GM23248 (cell line): Measurements from ENCODE around the gene KCNV2. TPM values are rescaled to one million over a fixed set of nuclear protein-coding genes. Genes with fewer than 3 reads are reported as not detected.

Source experiments
- DNase-seq: peaks from one replicate; pipeline ENCODE4 v3.0.0-alpha.2; 2015
- H2AFZ ChIP-seq: fragments of 200-600 bp; sonication (generic); 2 replicates; pipeline ENCODE4 v1.6.1; 2016; ENCODE audit warnings: antibody characterized with exemption
- H3F3A ChIP-seq: fragments of 200-600 bp; sonication (generic); 2 replicates; pipeline ENCODE4 v1.6.1; 2016; ENCODE audit warnings: mild to moderate bottlenecking, antibody characterized with exemption, mixed run types; ENCODE audit not compliant: insufficient read depth
- H3K27ac ChIP-seq: fragments of 200-600 bp; sonication (generic); 2 replicates; pipeline ENCODE4 v1.5.1; 2016; ENCODE audit warnings: mild to moderate bottlenecking
- H3K27me3 ChIP-seq: fragments of 200-600 bp; sonication (generic); replicated peaks from 2 replicates; pipeline ENCODE4 v1.6.1; 2016; ENCODE audit warnings: mild to moderate bottlenecking; ENCODE audit not compliant: insufficient read depth
- H3K36me3 ChIP-seq: fragments of 200-600 bp; sonication (generic); 2 replicates; pipeline ENCODE4 v1.6.1; 2016; ENCODE audit warnings: low read depth, mild to moderate bottlenecking
- H3K4me1 ChIP-seq: fragments of 200-600 bp; sonication (generic); 2 replicates; pipeline ENCODE4 v1.6.1; 2016; ENCODE audit warnings: mild to moderate bottlenecking; ENCODE audit not compliant: insufficient read depth
- H3K4me2 ChIP-seq: fragments of 200-600 bp; sonication (generic); one replicate; pipeline ENCODE4 v1.6.1; 2016; ENCODE audit warnings: mild to moderate bottlenecking; ENCODE audit not compliant: unreplicated experiment
- H3K4me3 ChIP-seq: fragments of 200-600 bp; sonication (generic); 2 replicates; pipeline ENCODE4 v1.5.1; 2016; ENCODE audit warnings: mild to moderate bottlenecking
- H3K79me2 ChIP-seq: fragments of 200-600 bp; sonication (generic); 2 replicates; pipeline ENCODE4 v1.6.1; 2016; ENCODE audit warnings: mild to moderate bottlenecking; ENCODE audit not compliant: insufficient read depth
- H3K9ac ChIP-seq: fragments of 200-600 bp; sonication (generic); 2 replicates; pipeline ENCODE4 v1.6.1; 2016; ENCODE audit warnings: mild to moderate bottlenecking
- H3K9me2 ChIP-seq: fragments of 200-600 bp; sonication (generic); 2 replicates; pipeline ENCODE4 v1.6.1; 2016; ENCODE audit warnings: mixed run types, mild to moderate bottlenecking, moderate library complexity; ENCODE audit not compliant: insufficient read depth
- H3K9me3 ChIP-seq: fragments of 200-600 bp; sonication (generic); one replicate; pipeline ENCODE4 v1.6.1; 2017; ENCODE audit warnings: low read depth
- H4K20me1 ChIP-seq: fragments of 200-600 bp; sonication (generic); 2 replicates; pipeline ENCODE4 v1.6.0; 2016; ENCODE audit not compliant: insufficient read depth
- EZH2 ChIP-seq: fragments of 200-600 bp; sonication (generic); IDR thresholded peaks from 2 replicates; pipeline ENCODE4 v1.6.1; 2018; ENCODE audit warnings: antibody characterized with exemption, mild to moderate bottlenecking; ENCODE audit not compliant: insufficient read depth, poor library complexity, severe bottlenecking
- EZH2phosphoT487 ChIP-seq: fragments of 200-600 bp; sonication (generic); IDR thresholded peaks from 2 replicates; pipeline ENCODE4 v1.6.1; 2018; ENCODE audit warnings: antibody characterized with exemption, moderate library complexity, mild to moderate bottlenecking, low read depth; ENCODE audit not compliant: insufficient read depth
- WGBS, 2 experiments: methylation state at CpG; one replicate each; pipeline ENCODE4 v1.1.6; 2015 to 2017; ENCODE audit warnings: low lambda C conversion rate in 2 of 2, low coverage in 1 of 2; ENCODE audit errors: missing lambda C conversion rate in 2 of 2; 5-methylcytosine and 5-hydroxymethylcytosine counted together
- in situ Hi-C: fragments of 300-500 bp; cut with MboI; formaldehyde crosslinking; loops from 2 replicates; pipeline ENCODE4 v1.15.0; 2020
- polyA plus RNA-seq: library from polyadenylated mRNA; unstranded; fragments of >200 nt; fragmentation: Nextera tagmentation; extraction: Ambion mirVana; gene quantifications from 2 replicates; pipeline ENCODE4 v1.2.1, GENCODE V29; 2016
- total RNA-seq: library from RNA; depleted of rRNA; stranded (reverse); fragments of >200 nt; shearing (Covaris generic); gene quantifications from 2 replicates; pipeline ENCODE4 v1.2.3, GENCODE V29; 2014

Gene KCNV2
- total and polyA plus RNA-seq, 2 experiments from 2014 or later = not detected

GRCh38 chr9:2720179-2720654, 2.9 kb downstream of the KCNV2 start:
- Histone ChIP-seq H3K27ac (no peak overlapping the region), H3K79me2 (no peaks in the 10 kb centered on the region), H3F3A (peaks cover 4% of the 10 kb centered on the region; the same call in 1 of the 2 replicates), H3K9me3 (no peaks in the 10 kb centered on the region), H4K20me1 (no peaks in the 10 kb centered on the region), H3K4me2 (no peak overlapping the region), H3K4me1 (0 out of 2 replicates have a peak, but pooled peaks cover 6% of the 10 kb centered on the region), H3K9me2 (no peaks in the 10 kb centered on the region), H3K27me3 (no peaks in the 10 kb centered on the region), H3K4me3 (no peak overlapping the region), H2AFZ (no peak overlapping the region), H3K36me3 (0 out of 2 replicates have a peak, but pooled peaks cover 2% of the 10 kb centered on the region), H3K9ac (no peak overlapping the region)
- WGBS, 2 experiments = 88 to 94% methylated on average over 1 of the region's 1 CpG
- in situ Hi-C loops = no loop called here
- TF ChIP-seq EZH2phosphoT487 (no peak), EZH2 (no peak)
- DNase-seq = no peak

DNA sequence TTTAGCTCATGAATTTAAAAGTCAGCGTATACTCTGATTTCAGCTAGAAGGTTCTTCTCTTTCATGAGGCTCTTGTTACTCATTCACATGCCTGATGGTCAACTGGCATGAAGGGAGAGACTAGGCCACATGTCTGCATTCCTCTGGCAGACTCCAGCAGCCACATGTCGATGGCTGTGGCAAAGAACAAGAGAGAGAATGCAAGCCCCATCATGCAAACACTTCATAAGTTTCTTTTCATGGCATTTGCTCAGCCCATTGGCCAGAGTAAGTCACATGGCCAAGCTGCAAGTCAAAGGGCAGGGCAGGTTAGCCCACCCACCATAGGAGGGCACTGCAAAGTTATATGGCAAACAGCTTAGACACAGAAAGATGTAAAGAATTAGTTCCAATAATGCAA, 5.4 kb downstream of the KCNV2 start:
- no peaks in the 10 kb centered on the region for H3K9me3 ChIP-seq
- no peaks in the 10 kb centered on the region for H3K9me2 ChIP-seq
- WGBS, 2 experiments = 48 to 49% methylated on average over 2 of the region's 2 CpGs
- H3K27ac ChIP-seq = no peak overlapping the region
- H3K4me2 ChIP-seq = no peak overlapping the region
- peak; percentile 68 for DNase-seq
- 0 out of 2 replicates have a peak, but pooled peaks cover 2% of the 10 kb centered on the region for H3K36me3 ChIP-seq
- no peaks in the 10 kb centered on the region for H4K20me1 ChIP-seq
- H3K9ac ChIP-seq = no peak overlapping the region
- H3K27me3 ChIP-seq = no peaks in the 10 kb centered on the region
- in situ Hi-C loops = no loop called here
- H3F3A ChIP-seq = peaks cover 16% of the 10 kb centered on the region
- TF ChIP-seq EZH2 = no peak
- TF ChIP-seq EZH2phosphoT487 = no peak
- H3K4me3 ChIP-seq = no peak overlapping the region
- no peak overlapping the region for H2AFZ ChIP-seq
- peaks cover 21% of the 10 kb centered on the region; the same call in 1 of the 2 replicates for H3K4me1 ChIP-seq
- H3K79me2 ChIP-seq = no peaks in the 10 kb centered on the region

GRCh38 chr9:2723376-2724065, 6.2 kb downstream of the KCNV2 start:
- Histone ChIP-seq H2AFZ (no peak overlapping the region), H3K79me2 (no peaks in the 10 kb centered on the region), H3K4me3 (no peak overlapping the region), H3K4me2 (no peak overlapping the region), H3K9me2 (no peaks in the 10 kb centered on the region), H4K20me1 (no peaks in the 10 kb centered on the region), H3K4me1 (peaks cover 28% of the 10 kb centered on the region), H3K9me3 (no peaks in the 10 kb centered on the region), H3F3A (peaks cover 20% of the 10 kb centered on the region), H3K9ac (no peak overlapping the region), H3K27me3 (no peaks in the 10 kb centered on the region), H3K36me3 (0 out of 2 replicates have a peak, but pooled peaks cover 2% of the 10 kb centered on the region), H3K27ac (no peak overlapping the region)
- no peak for TF ChIP-seq EZH2
- TF ChIP-seq EZH2phosphoT487 = no peak
- no peak for DNase-seq
- in situ Hi-C loops = no loop called here
- WGBS, 2 experiments = 59 to 71% methylated on average over 3 to 4 of the region's 4 CpGs

GRCh38 chr9:2725126-2725525, 7.8 kb downstream of the KCNV2 start:
- Histone ChIP-seq H3K27ac (no peak overlapping the region), H4K20me1 (no peaks in the 10 kb centered on the region), H3K79me2 (no peaks in the 10 kb centered on the region), H2AFZ (no peak overlapping the region), H3F3A (peaks cover 22% of the 10 kb centered on the region), H3K27me3 (no peaks in the 10 kb centered on the region), H3K9me2 (no peaks in the 10 kb centered on the region), H3K4me1 (peaks cover 38% of the 10 kb centered on the region), H3K9me3 (no peaks in the 10 kb centered on the region), H3K36me3 (no peaks in the 10 kb centered on the region), H3K4me2 (no peak overlapping the region), H3K4me3 (no peak overlapping the region), H3K9ac (no peak overlapping the region)
- TF ChIP-seq EZH2phosphoT487 (no peak), EZH2 (no peak)
- in situ Hi-C loops = loop anchor here (5.0 kb wide), 1 partner anchor 578 kb away; no protein-coding TSS in a partner anchor
- 95 to 99% methylated on average over 4 of the region's 4 CpGs for WGBS, 2 experiments
- DNase-seq = no peak
